NCI-H1092 treated with DMSO at 0.1 percent for 48 hours (cell line): ENCODE measurements around the gene NR6A1.
A peak's percentile ranks its signal among the peaks of the same experiment; 100 is the strongest.

Source experiments
- DNase-seq: peaks from one replicate; lab custom pipeline; 2025; lab: John Stamatoyannopoulos, UW

The NR6A1 gene

DNA sequence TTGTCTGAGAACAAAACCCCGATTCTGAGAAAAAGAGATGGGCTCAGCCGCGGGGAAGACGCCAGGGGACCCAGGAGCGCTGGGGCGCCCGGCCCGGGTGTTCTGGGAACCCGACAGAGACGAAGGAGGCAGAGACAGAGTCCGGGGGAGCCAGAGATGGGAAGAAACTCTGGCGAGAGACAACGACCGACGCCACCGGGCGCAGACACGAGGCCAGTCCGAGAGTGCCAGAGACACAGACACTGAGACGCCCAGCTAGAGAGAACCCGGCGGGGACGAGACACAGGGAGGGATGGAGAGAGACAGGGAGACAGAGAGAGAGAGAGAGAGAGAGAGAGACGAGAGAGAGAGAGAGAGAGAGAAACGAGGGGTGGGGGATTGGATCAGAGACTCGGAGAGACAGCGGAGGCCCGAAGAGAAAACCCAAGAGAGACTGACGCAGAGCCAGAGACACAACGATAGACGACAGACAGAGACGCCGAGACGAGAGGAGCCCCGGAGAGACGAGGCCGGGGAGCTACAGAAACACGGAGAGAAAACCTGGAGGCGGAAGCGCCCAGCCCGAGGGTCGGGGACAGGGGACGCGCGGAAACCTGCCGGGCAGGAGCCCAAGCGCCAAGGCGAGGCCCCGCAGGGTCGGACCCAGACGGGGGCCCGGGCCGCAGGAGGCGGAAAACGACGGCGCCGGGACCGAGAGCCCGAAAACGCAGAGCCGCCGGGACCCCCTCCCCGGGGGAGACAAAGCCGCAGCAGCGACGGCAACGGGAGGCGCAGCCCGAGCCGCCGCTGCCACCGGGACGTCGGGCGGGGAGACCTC is 267.2 kb downstream of the NR6A1 start:
- no peak for DNase-seq

DNA sequence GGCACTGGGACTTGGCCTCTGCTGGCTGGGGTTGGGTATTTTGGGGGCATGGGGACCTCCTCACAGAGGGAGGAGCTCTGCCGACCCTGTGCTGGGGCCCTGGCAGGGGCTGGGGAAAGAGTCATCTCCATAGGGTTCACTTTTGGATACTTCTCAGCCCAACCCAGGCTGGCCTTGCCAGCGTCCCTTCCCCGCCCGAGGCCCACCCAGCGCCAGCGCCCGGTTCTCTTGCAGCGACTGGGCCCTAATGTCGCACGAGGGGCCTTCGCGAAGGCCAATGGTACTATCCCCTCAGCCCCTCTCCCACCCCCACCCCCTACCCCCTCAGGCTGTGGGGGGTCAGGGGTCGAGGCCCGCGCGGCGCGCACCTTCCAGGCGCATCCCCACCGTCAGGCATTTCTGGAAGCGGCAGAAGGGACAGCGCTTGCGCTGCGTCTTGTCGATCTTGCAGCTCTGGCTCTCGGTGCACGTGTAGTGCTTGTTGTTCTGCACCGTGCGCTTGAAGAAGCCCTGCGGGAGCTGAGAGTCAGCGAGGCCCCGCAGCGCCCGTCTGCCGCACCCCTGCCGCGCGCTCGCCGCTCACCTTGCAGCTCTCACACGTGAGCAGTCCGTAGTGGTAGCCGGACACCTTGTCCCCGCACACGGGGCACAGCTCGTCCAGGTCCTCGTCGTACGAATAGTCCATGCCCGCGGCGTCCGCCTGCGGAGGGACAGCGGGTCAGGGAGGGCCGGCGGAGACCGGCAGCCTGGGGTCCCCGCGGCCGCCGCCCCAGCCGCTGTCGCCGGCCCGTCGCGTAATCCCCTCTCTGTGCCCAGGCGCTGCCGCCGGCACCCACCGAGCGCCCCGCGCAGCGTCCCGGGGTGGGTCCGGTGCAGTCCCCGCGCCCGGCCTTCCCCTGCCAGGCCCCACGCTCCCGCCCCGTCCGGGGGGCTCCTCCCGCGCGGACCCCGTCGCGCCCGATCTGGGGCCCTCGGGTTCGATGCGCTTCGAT is 268.1 kb downstream of the NR6A1 start:
- DNase-seq, result peak; percentile 12

DNA sequence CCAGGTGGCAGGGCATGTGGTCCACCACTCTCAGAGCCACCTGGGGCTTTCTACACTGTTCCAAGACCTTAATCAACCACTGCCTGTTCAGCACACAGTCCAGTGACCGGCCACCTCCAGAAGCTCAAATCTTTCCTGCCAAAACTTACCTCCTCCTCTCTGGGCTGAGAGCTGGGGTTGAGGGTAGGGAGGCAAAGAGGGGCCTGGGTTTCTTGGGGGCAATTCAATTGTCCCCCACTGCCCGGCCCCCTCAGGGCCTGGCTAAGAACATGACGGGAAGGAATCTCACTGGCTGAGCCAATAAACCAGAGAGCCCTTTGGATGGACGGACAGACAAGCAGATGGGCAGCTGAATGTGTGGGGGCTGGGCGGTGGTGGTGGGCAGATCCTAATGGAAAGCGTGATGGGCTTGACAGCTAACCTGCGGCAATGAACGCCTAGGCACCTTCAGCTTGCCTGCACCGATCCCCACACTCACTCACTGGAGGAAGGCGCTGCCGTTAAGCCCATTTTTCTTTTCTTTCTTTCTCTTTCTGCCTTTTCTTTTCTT is 269.3 kb downstream of the NR6A1 start:
- no peak for DNase-seq

DNA sequence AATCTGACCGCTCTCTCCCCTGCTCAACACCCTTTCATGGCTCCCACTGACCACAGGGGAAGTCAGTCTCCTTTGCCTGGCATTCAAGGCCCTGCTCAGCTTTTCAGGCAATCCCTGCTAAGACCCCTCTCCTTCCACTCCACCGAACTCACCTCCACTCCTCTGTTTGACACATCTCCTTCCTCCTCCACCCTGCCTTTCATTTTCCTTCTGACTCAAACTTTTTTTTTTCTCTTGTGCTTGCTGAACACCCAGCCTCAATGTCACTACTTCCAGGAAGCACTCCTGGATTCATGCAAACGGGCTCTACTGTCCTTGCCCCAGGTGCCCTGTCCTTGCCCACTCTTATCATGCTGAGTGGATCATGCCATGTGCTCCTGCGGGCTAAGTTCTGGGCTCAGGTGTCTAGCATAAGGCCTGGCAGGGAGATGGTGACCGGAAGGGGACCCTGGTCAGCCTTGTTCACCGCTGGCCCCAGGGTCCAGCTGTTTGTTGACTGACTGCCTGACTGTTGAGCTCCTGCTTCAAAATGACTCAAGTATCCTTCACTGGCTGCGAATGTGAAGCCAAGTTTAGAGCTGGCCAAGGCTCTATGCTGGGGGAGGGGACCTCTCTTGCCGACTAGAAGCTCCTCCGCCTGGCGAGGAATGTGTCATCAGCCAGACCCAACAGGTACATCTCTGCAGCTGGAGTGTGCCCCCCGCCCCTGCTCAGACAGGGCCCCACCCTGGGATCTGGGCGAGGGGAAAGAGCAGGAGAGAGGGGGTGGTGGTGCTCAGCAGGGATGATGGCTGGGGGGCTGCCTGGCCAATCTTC is 270.1 kb downstream of the NR6A1 start:
- no peak for DNase-seq

DNA sequence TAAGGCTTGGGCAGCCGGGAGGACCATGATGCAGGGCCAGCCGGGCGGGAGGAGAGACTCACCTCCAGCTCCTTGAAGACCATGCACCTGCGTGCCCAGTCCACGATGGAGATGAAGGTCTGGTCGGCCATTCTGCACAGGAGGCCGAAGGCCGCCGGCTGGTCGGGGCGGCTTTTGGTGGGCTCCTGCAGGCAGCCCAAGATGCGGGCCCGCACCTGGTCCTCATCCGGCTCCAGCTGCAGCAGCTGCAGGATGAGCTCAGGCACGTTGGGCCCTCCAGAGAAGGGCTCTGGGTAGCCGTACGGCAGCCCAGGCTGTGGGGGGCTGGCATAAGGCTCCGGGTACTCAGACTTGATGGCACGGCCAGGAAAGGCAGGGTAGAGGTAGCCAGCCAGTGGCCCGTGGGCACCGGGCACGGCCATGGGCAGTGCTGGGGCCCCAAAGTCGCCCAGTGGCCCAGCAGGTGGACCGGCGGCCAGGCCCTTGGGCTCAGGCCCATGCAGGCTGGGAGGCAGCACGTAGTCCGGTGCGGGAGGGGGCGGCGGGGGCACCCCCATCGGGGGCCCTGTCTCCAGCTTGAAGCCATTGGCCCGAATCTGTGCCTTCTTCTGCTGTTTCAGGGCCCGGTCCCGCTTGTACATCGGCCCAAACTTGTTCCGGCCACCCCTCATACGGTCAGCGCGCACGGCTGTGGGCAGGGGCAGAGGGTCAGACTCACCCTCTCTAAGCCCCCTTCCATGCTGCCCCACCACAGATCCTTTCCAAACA is 270.9 kb downstream of the NR6A1 start:
- DNase-seq, result no peak

DNA sequence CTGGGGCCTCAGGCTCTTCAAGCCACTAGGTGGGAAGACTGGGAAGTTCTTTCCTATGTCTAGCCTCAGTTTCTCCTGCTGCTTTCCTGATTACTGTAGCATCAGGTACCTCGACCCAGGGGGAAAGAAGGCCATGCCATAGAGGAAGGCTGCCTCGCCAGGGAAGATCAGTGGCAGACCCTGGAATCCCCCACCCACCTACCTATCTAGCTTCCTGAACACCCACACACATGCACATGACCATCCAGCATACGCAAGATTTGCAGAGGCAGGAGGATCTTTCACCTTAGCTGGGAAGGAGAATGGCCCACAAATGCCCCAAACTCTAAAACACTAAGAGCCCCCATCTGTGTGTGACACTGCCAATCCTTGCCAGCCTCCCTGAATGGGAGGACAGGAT is 271.9 kb downstream of the NR6A1 start:
- DNase-seq, result no peak

DNA sequence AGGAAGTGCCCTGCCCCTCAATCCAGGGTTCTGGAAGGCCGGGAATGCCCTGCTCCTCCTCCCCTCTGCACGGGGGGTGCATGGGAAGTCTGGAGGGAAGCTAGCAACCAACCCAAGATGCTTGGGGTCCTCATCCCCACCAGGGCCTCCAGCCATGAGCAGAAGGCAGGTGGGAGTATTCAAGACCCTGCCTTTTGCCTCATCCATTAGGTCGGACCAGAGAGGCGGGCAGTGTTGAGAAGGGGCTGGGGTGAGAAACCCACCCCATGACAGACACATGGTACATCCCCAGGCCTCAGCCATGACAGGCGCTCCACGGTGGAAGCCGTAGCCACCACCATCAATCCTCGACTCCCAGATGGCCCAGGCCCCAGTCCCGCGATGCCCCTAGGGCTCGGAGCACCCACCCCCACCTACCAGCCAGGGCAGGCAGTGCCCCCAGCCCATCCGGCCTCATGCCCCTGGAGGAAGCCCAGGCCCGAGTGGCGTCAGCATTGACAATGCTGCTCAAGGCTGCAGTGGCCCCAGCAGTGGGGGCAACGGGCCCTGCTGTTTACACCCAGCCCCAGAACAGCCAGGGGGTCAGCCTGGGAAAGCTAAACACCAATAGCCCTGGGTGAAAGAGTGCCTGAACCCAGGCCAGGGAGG is 272.5 kb downstream of the NR6A1 start:
- DNase-seq, result no peak

DNA sequence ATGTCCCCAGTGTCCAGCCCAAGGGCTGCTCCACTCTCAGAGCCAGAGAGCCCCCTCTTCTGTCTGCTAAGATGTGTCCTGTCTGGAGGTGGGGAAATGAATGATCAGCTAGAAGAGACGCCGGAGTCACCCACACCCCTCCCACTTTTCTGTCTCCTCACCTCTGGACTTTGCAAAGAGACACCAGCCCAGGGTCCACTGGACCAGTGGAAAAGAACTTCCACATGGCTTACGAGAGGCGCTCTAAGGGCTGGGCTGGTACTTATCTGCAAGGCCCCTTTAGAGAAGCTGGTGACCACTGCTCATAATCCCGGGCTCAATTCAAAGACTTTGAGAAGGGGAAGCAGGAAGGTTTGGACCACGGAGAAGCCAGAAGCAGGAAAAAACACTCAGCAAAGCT is 273.1 kb downstream of the NR6A1 start:
- no peak for DNase-seq

DNA sequence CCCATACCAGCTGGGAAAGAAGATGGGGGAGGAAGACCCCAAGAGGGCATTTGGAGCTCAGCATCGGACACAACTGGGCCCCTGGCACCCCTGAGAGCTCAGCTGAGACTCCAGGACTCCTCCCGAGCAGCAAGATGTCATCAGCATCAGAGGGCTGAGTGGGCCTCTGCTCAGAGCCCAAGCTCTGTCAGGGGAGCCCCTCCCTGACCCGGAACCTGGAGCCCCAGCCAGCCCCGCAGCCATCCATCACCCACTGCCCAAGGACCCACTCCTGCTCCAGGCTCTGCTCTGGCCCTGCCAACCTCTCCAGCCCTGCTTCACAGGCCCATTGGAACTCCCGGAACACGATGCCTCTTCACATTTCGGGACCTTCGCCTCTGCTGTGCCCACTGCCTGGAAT is 273.7 kb downstream of the NR6A1 start:
- DNase-seq, result no peak

DNA sequence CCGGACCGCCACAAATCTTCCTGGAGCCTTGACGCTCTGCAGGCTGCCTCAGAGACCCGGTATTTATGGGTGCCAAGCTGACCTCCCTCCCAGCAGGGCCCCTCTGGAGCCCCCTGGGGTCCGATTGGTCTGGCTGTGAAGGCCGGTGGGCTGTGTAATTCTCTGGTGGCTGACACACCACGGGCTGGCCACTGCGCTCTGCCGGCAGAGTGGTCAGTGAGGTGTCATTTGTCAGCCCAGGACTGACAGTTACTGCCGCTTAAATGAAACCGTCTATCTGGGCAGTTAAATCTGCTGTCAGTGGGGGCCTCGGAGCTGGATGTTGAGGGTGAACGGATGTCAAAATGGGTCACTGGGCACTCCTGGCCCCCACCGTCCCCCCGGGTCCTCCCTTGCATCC is 274.6 kb downstream of the NR6A1 start:
- DNase-seq, result no peak

DNA sequence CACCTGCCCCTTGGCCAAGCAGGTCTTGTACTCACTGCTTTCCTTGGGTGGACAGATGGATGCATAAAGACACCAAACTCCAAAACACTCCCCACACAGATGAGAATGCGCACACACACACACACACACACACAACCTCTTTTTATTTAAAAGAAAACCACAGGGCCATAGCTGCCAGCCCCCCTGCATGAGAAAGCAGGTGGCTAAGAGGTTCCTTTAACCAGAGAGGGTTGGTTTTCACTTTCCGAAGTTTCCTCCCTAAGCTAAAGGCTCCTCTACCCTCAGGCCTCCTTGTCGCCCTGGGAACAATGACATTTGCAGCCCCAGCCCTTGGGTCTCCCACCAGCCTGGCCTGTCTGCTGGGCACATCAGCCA is 275.0 kb downstream of the NR6A1 start:
- no peak for DNase-seq

DNA sequence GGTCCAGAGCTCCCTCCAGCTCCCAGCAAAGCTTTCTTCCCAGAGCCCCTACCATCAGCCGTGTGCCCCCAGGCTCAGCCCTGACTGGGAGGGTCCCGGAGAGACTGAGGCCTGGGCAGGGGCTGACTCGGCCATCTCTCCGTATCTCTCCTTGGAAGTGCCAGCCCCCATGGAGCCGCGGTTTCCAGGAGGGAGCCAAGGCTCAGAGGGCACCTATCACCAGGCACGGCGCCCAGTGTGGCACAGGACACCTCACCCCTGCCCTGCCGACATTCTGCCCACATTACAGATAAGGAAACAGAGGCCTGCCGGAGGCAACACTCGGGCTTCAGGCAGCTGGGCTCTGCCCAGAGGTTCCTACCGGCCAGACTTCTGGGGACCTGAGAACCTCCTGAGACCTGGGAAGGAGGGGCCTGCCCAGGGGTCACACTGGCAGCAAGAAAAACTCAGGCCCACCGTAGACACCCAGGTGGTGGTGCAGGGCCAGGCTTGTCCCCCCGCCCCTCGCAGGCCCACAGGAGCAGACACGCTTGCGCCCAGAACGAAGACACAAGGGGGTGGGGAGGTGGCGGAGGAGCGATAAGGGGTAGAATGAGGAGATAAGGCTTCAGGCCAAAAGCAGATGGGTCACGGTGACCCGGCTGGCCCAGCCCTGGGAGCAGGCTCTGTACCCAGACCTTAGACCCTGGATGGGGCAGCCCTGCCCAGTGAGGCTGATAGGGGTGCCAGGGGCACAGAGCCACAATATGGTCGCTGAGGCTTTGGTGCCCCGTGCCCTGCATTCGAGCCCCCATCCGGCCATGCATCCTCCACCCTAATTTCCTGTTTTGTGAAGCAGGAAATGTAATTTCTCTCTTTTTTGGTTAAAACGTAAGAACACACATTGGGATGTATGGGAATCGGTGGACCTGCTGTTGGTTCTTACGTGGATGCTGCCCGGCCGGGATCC is 275.7 kb downstream of the NR6A1 start:
- no peak for DNase-seq

DNA sequence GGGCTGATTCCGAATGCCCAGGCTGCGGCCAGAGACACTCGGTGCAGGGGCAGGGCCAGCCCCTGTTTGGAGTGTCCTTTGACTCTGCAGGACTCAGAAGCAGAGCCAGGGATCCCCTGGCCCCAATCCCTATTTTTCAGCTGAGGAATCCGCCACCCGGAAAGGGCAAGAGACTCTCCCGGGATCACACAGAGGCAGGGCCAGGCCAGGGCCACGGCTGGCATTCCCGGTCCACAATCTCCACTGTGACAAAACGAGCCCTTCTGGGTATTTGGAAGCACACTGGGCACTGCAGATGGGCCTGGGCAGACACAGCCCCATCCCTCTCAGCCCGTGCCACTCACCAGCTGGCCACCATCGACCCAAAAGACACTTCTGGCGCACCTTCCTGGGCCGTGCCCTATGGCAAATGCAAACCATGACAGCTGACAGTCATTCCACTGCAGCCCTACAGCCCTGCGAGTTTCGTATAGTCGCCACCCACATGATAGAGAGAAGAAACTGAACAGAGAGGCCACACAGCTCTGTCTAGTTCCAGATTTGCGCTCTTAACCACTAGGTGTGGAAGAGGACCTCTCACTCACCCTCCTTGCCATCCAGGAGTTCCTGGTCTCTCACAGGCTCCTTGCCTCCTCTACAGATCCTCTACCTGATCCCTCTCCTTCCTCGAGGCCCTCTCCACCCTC is 277.2 kb downstream of the NR6A1 start:
- DNase-seq, result no peak

DNA sequence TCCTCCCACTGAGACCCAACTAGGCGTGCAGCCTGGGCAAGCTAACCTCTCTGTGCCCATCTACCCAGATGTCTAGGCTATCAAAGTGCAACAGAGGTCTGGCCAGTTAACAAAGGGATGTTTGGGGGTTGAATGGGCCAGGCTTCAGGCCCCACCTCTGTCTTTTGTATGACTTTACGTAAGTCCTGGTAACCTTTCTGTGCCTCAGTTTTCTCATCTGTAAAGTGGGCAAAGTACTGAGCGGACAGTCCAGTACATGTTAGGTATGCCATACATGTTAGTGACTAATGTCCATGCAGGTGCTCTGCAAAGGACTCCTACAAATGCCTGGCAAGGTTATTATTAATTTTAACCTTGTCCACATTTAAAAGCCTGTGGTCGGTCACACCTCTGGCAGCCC is 277.9 kb downstream of the NR6A1 start:
- no peak for DNase-seq

DNA sequence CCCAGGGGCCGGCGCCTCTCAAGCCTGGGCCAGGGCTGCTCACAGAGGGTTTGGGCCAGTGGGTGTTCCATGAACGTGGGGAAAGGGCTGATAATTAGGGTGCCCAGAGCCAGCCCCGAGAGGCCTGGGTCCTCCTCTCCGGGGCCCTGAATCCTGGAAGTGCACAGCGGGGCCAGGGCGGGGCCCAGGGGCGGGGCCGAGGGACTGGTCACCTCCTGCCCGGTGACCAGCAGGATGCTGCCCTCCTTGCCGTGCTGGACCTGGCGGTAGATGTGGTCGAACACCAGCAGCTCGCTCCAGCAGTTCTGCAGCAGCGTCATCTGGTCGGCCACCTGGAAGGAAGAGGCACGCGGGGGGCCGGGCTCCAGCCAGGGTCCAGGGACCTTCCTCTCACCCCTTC is 278.3 kb downstream of the NR6A1 start:
- no peak for DNase-seq

DNA sequence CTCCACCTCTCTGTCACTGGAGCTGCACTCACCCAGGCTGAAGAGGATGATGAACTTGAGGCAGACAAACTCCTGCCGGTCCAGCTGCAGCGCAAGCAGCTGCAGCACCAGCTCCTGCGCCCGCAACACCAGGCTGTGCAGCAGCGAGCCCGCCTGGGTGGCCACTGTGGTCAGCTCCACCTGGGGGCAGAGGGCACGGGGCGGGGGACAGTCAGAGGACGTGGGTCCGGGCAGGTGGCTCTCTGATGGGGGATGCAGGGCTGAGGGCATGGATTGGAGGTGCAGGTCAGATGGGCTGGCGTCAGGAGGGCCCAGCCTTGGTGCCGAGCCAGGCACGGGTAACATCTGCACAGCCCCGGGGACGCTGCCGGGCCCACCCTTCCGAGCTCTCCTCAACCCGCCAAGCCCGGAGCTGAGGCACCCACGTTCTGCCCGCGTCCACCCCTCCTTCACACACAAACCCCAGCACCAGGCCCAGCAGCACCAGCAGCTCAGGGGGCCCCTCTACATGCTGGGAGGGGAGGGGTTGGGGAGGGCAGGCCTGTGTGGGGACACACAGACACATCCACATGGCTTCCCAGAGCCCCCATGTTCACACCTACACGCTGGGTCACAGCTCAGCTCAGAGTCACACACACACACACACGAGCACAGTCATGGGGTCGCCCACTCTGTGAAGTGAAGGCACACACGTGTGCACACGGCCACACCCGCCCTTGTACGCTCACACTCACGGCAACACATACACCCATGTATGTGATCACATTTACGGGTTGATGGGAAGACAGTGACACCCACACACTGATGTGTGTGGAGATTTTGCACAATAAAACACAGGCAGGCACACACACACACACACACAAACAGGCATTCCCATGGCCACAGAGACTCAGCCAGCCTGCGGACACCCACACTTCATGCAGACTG is 279.8 kb downstream of the NR6A1 start:
- no peak for DNase-seq

DNA sequence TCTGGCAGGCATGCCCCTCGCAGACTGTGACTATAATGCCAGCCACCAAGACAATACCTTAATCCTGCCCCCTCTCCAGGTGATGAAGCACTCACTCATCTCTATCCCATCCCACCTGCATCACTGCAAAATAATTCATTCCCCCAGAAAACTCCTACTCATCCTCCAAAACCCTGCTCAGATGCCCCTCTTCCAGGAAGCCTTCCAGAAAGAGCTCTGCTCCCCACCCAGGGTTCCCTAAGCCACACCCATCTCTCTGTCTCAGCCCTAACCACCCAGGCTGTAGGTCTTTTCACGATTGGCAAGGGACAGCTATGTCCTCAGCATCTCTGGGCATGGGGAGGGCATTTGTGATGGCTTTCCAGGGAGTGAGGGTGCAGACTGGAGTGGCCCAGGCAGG is 281.1 kb downstream of the NR6A1 start:
- no peak for DNase-seq

DNA sequence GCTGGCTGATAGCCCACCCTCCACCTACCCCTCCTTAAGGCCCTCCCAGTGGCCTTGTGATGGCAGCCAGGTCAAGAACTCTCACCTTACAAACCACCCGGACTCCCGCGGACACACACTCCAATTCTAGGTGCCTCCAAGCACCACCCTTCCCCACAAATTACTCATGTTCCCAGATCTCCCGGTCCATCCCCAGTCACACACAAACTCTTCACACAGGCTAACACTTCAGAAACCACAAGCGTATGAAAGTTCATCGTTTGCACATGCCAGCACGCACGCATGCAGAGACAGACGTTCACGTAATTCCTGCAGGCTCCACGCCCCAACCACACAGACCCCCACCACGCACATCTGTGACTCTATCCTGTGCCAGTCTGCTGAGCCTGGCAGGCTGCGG is 281.9 kb downstream of the NR6A1 start:
- no peak for DNase-seq
